NCI-H345 treated with DMSO at 0.1 percent for 48 hours (cell line): Measurements from ENCODE around the gene MORF4L2.
A peak's percentile ranks its signal among the peaks of the same experiment; 100 is the strongest.

Experiments
- DNase-seq: peaks from one replicate; lab custom pipeline; 2025; ENCODE audit not compliant: unreplicated experiment; lab: John Stamatoyannopoulos, UW

The MORF4L2 gene

DNA sequence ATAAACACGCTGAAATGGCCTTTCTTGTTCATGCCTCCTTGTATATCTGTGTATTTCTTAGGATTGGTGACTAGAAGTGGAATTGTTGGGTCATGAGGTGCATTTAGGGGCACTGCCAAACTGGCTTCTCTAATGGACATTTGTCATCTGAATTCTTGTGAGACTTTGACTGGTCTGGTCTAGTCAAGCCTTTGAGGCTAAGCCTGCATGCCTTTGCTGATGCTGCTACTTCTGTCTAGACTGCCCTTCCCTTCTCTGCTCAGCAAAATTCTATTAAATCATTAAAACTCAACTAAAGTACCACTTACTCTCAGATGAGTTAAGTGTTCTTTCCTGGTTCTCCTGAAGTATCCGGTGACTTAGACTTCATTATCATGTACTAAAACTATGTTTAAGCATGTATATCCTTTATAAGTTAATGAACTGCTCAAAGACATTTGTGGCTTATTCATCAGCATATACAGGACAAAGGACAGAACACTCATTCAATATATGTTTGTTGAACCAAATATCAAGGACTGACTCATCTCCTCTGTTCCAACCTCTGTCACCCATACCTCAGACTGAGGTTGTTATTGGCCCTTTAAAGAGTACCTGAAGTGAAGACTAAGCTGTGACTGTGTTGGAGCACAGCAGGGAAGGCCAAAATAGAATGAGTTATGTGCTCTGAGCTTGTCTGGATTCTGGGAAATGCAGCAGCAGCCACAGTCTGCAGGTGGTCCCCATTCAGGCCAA lies 48.7 kb downstream of the MORF4L2 start:
- DNase-seq, result no peak

DNA sequence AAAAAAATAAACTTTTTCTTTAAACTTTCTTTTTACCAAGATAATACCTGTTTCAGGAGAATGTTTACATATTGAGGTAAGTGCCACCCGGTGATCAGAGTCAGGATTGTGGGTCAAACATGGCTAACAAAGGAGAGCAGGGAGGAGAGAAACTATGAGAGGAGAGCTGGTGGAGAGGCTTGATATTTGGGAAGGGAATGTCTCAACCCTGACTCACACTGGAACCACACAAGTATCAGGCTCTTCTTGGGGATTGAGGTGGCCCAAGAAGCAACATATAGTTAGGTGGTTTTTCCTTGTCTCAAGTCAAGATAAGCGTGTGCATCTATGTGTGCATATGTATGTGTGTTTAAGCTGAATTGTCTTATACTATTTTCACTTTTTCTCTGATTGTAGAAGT lies 51.1 kb downstream of the MORF4L2 start:
- no peak for DNase-seq

DNA sequence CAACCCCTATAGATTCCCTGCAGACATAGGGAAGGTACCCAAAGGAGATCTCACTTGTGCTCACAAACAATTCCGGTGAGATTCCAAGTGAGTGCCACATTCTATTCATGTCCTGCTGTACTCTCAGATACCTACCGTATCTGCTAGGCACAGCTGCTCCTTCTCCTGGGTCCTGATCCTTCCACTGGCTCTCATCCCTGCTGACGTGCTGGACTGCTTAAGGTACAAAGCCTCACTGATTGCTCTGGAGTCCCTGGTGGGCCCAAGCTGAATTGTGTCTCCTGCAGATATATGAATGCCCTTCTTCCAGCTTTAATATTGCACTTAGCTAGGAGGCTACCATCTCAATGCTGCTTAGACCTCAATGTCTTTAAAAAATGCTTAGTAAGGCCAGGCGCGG lies 55.4 kb downstream of the MORF4L2 start:
- no peak for DNase-seq

DNA sequence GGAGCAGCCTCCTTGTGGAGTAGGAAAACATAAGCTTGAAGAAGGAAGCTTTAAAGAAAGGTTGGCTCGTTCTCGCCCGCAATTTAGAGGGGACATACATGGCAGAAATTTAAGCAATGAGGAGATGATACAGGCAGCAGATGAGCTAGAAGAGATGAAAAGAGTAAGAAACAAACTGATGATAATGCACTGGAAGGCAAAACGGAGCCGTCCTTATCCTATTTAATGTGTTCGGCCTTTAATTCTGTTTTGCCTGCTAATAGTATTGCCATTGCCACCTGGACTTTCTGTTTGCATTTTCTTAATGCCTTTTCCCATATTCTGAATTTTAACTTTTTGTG lies 56.4 kb downstream of the MORF4L2 start:
- DNase-seq, result no peak

DNA sequence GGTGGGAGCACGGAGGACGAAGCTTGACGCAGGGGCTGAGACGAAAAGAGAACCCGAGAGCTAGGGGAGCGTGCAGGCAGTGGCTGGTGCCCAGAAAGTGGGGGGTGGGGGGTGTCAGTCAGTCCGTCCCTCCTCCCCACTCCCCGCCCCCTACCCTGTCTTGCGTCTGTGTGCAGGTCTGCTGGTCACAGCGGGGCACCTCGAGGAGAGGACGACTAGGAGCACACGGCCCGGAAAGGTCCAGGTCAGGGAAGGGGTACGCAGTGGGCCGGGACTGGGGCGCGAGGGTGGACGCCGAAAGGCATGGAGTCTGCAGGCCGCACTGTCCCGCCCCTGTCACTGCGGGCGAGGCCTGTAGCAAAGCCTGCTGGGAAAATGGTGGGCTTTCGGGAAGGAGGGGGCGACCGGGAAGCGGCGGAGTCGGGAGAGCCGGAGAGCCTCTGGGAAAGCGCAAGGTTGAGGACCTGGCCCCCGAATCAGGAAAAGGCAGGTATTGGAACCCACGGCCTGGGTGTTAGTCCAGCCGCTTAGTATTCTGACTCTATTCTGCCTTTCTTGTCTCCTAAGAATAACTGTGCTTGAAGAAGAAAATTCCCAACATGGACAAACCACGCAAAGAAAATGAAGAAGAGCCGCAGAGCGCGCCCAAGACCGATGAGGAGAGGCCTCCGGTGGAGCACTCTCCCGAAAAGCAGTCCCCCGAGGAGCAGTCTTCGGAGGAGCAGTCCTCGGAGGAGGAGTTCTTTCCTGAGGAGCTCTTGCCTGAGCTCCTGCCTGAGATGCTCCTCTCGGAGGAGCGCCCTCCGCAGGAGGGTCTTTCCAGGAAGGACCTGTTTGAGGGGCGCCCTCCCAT lies 57.0 kb downstream of the MORF4L2 start:
- peak; percentile 46 for DNase-seq

DNA sequence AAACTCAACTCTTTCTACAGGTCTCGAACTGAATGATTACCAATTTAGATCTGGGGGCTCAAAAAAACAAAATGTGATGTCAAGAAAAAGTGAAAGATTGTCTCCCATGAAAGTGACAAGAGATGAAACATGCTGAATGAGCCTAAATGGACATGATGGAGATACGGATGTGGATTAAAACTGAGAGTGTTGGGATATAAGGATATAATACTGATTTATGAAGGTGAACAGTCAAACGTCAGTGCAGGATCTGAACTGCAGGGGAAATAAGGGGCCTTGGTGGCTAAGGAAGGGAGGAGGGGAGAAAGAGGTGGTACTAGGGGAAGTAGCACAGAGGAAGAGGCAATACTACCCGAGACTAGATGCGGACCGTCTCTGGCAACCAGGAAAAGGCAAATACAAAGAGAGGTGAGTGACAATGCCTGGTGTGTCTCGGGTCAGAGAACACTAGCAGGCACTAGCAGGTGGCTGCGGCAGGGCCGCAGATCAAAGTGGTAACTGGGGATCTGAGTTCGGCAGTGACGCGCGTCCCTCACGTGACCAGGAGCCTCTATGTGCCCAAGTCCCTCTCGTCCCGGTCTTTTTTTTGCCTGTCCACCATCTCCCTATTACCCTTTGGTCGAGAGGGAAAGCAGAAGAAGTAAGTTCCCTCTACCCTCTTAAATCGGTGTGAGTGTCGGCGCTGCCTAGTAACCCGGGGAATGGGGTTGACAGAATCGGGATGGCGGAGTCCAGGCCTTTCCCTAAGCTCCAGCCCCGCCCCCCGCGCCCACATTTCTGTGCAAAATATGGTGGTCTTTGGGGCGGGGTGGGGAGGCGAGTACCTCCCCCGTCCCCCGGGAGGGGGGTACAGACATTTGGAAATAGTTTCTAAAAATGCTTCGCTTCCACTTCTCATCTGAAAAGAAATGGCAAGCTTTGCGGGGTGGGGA lies 57.8 kb downstream of the MORF4L2 start, which contains the start of gene TCEAL1:
TCEAL1 (plus strand) TSS at position 590 of the 932 bp plus-strand sequence. CDS start 942 bp downstream, outside the sequence.
- DNase-seq, result peak; percentile 31

DNA sequence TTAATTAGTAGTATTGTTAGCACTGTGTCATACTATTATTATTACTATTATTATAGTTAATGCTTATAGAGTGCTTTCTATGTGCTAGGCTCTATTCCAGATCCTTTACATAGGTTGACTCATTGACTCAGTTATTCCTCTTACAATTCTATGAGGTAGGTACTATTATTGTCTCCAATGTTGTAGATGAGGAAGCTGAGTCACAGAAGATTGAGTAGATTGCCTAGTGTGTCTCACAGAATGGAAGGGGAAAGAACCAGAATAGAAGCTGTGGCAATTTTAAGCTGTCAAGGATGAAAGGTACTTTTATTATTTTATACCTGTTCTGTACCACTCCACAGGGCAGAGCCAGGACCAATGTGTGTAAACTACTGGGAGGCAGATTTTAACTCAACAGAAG lies 59.6 kb downstream of the MORF4L2 start:
- no peak for DNase-seq
